ENCODE results near the gene RYR1.

Gene RYR1

GRCh38 chr19:38534574-38534973, 101.1 kb downstream of the RYR1 start:
- H3K9me3 ChIP-seq (ENCODE audit: severe bottlenecking): peaks cover 10% of the 10 kb centered on the region
- H3K36me3 ChIP-seq: no peaks in the 10 kb centered on the region
- DNase-seq: no peak
- no peak overlapping the region for H3K27ac ChIP-seq
- no peak overlapping the region for H3K4me3 ChIP-seq (ENCODE audit: low read depth, low read length)
- H3K27me3 ChIP-seq (ENCODE audit: insufficient read depth, low read depth, severe bottlenecking): no peaks in the 10 kb centered on the region
- TF ChIP-seq, protein P1, sequence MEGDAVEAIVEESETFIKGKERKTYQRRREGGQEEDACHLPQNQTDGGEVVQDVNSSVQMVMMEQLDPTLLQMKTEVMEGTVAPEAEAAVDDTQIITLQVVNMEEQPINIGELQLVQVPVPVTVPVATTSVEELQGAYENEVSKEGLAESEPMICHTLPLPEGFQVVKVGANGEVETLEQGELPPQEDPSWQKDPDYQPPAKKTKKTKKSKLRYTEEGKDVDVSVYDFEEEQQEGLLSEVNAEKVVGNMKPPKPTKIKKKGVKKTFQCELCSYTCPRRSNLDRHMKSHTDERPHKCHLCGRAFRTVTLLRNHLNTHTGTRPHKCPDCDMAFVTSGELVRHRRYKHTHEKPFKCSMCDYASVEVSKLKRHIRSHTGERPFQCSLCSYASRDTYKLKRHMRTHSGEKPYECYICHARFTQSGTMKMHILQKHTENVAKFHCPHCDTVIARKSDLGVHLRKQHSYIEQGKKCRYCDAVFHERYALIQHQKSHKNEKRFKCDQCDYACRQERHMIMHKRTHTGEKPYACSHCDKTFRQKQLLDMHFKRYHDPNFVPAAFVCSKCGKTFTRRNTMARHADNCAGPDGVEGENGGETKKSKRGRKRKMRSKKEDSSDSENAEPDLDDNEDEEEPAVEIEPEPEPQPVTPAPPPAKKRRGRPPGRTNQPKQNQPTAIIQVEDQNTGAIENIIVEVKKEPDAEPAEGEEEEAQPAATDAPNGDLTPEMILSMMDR (IDR thresholded peaks at IDR 0.05; ENCODE audit: low read depth, low read length): no peak

DNA sequence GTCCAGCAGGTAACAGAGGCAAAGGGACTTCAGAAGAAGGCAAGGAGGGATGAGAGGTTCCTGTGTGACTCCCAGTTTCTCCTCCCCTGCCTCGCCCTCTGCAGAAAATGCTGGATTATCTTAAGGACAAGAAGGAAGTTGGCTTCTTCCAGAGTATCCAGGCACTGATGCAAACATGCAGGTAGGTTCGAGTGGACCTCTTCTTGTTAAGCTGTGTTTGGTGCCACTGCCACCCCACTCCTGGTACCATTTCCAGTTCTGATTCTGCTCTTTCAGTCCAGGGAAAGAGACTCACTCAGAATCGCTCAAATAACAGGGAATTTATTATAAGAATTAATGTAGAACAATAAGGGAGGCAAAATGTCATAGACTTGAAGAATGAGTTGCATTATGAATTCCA, 101.7 kb downstream of the RYR1 start:
- no peak for DNase-seq
- no peak overlapping the region for H3K27ac ChIP-seq
- no peaks in the 10 kb centered on the region for H3K36me3 ChIP-seq
- peaks cover 10% of the 10 kb centered on the region for H3K9me3 ChIP-seq (ENCODE audit: severe bottlenecking)
- H3K27me3 ChIP-seq (ENCODE audit: insufficient read depth, low read depth, severe bottlenecking): no peaks in the 10 kb centered on the region
- TF ChIP-seq, protein P1 (IDR thresholded peaks at IDR 0.05; ENCODE audit: low read depth, low read length): no peak
- no peak overlapping the region for H3K4me3 ChIP-seq (ENCODE audit: low read depth, low read length)

DNA sequence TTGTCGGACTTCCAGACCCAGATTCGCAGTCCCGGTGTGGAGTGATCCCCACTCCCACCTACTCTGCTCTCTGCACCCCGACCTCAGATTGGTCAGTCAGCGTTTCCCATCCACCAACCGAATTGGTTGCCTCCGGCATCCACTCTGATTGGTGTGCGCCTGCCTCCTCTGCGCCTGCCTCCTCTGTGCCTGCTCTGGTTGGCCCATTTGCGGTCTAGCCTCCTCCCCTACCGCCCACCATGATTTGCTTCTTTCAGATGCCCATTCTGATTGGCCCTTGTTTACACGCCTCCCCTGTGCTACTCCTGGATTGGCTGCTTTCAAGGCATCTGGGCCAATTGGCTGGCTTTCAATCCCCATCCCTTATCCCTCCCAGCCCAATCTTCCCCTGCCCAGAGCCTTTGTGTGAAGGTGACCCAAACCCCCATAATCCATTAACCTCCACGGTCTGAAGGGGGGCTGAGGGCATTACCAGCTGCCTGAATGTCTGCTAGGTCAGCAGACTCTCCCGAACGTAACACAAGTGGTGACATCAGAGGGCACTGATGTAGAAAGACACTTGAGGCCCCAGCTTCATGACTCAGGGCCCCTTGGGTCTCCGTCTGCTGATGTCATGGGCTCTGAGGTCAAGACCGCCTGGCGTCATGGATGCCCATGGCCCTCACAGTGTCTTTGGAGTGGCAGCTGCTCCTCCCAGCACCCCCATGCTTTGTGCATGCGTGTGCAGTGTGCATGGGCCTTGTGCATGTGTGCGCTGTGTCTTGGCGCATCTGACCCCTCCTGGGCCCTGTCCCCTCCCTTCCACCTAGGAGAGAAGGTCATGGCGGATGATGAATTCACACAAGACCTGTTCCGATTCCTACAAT, 103.8 kb downstream of the RYR1 start:
- H3K27ac ChIP-seq: no peak overlapping the region
- TF ChIP-seq, protein P1 (IDR thresholded peaks at IDR 0.05; ENCODE audit: low read depth, low read length): no peak
- no peak overlapping the region for H3K4me3 ChIP-seq (ENCODE audit: low read depth, low read length)
- no peaks in the 10 kb centered on the region for H3K27me3 ChIP-seq (ENCODE audit: insufficient read depth, low read depth, severe bottlenecking)
- H3K36me3 ChIP-seq: no peaks in the 10 kb centered on the region
- H3K9me3 ChIP-seq (ENCODE audit: severe bottlenecking): peaks cover 10% of the 10 kb centered on the region
- no peak for DNase-seq

GRCh38 chr19:38538386-38538785, 104.9 kb downstream of the RYR1 start:
- peaks cover 10% of the 10 kb centered on the region for H3K9me3 ChIP-seq (ENCODE audit: severe bottlenecking)
- no peak for DNase-seq
- no peaks in the 10 kb centered on the region for H3K36me3 ChIP-seq
- no peak overlapping the region for H3K27ac ChIP-seq
- no peaks in the 10 kb centered on the region for H3K27me3 ChIP-seq (ENCODE audit: insufficient read depth, low read depth, severe bottlenecking)
- no peak overlapping the region for H3K4me3 ChIP-seq (ENCODE audit: low read depth, low read length)
- TF ChIP-seq, protein P1 (IDR thresholded peaks at IDR 0.05; ENCODE audit: low read depth, low read length): no peak

- H3K36me3 ChIP-seq: no peaks in the 10 kb centered on the region
- no peak overlapping the region for H3K4me3 ChIP-seq (ENCODE audit: low read depth, low read length)
- TF ChIP-seq, protein P1 (IDR thresholded peaks at IDR 0.05; ENCODE audit: low read depth, low read length): no peak
- peaks cover 10% of the 10 kb centered on the region for H3K9me3 ChIP-seq (ENCODE audit: severe bottlenecking)
- H3K27me3 ChIP-seq (ENCODE audit: insufficient read depth, low read depth, severe bottlenecking): no peaks in the 10 kb centered on the region
- no peak overlapping the region for H3K27ac ChIP-seq
- no peak for DNase-seq
These were observed 105.5 kb downstream of the RYR1 start for GRCh38 chr19:38538793-38539528.
